WTC11 (cell line): ENCODE results near the gene ABHD16A. TPM values are rescaled to one million over a fixed set of nuclear protein-coding genes. Genes with fewer than 3 reads are reported as not detected.

Experiments used
- ATAC-seq: fragments of 200-7000 bp; cut with Tn5 transposase; 2 replicates; pipeline ENCODE4 v1.10.0; 2021; ENCODE audit warnings: mild to moderate bottlenecking, moderate library complexity
- CTCF ChIA-PET: fragments of 300-600 bp; sonication (Branson Sonifier 250); formaldehyde crosslinking; loops from one replicate; lab custom pipeline; 2021; ENCODE audit warnings: antibody characterized with exemption; lab: Charles Lee
- POLR2A ChIA-PET: fragments of 350-600 bp; sonication (Branson Sonifier 250); formaldehyde crosslinking; loops from one replicate; lab custom pipeline; 2021; ENCODE audit warnings: antibody characterized with exemption; lab: Charles Lee
- DNase-seq: peaks from one replicate; pipeline ENCODE4 v3.0.0; 2021; ENCODE audit warnings: low spot score
- H3K27ac Mint-ChIP-seq: 2 replicates; pipeline ENCODE4 v1.8.0; 2021; ENCODE audit warnings: mixed read lengths
- H3K27me3 Mint-ChIP-seq: 2 replicates; pipeline ENCODE4 v1.8.0; 2021; ENCODE audit warnings: low read depth, mild to moderate bottlenecking, moderate library complexity, mixed read lengths
- H3K36me3 Mint-ChIP-seq: 2 replicates; pipeline ENCODE4 v1.8.0; 2021; ENCODE audit warnings: mixed read lengths
- H3K4me1 Mint-ChIP-seq: 2 replicates; pipeline ENCODE4 v1.8.0; 2022; ENCODE audit warnings: mixed read lengths
- H3K4me3 Mint-ChIP-seq: 2 replicates; pipeline ENCODE4 v1.8.0; 2021; ENCODE audit warnings: mild to moderate bottlenecking, moderate library complexity, mixed read lengths
- H3K9me3 Mint-ChIP-seq: 2 replicates; pipeline ENCODE4 v1.8.0; 2021; ENCODE audit warnings: mixed read lengths
- ARID4B ChIP-seq: sonication (generic); formaldehyde crosslinking; IDR thresholded peaks from 2 replicates; pipeline ENCODE4 v1.8.0; 2023; ENCODE audit warnings: missing genetic modification reagents, mild to moderate bottlenecking, borderline replicate concordance
- ATF1 ChIP-seq: sonication (generic); formaldehyde crosslinking; IDR thresholded peaks from 2 replicates; pipeline ENCODE4 v1.8.1; 2023; ENCODE audit warnings: mild to moderate bottlenecking, moderate library complexity, missing genetic modification reagents
- EMX1 ChIP-seq: fragments of 250-450 bp; sonication (Bioruptor Pico); IDR thresholded peaks from 2 replicates; pipeline ENCODE4 v1.8.0; 2021; ENCODE audit warnings: mild to moderate bottlenecking
- ESRRA ChIP-seq: sonication (generic); formaldehyde crosslinking; IDR thresholded peaks from 2 replicates; pipeline ENCODE4 v1.8.1; 2022; ENCODE audit warnings: mild to moderate bottlenecking, missing genetic modification reagents, borderline replicate concordance
- FOXJ3 ChIP-seq: sonication (generic); formaldehyde crosslinking; IDR thresholded peaks from 2 replicates; pipeline ENCODE4 v1.9.0; 2021; ENCODE audit warnings: missing genetic modification reagents, mild to moderate bottlenecking, borderline replicate concordance
- GABPB1 ChIP-seq: sonication (generic); formaldehyde crosslinking; IDR thresholded peaks from 2 replicates; pipeline ENCODE4 v1.8.1; 2023; ENCODE audit warnings: mild to moderate bottlenecking, missing genetic modification reagents
- GRHL2 ChIP-seq: fragments of 250-450 bp; sonication (Bioruptor Pico); IDR thresholded peaks from 2 replicates; pipeline ENCODE4 v1.8.0; 2022; ENCODE audit warnings: mild to moderate bottlenecking, moderate library complexity; ENCODE audit not compliant: insufficient replicate concordance, severe bottlenecking
- MXD4 ChIP-seq: fragments of 250-450 bp; sonication (Bioruptor Pico); IDR thresholded peaks from 2 replicates; pipeline ENCODE4 v1.8.0; 2021; ENCODE audit warnings: mild to moderate bottlenecking, moderate library complexity, borderline replicate concordance
- NFATC4 ChIP-seq: fragments of 250-450 bp; sonication (Bioruptor Pico); IDR thresholded peaks from 2 replicates; pipeline ENCODE4 v1.9.0; 2021; ENCODE audit warnings: mild to moderate bottlenecking
- ZNF232 ChIP-seq: sonication (generic); formaldehyde crosslinking; IDR thresholded peaks from 2 replicates; pipeline ENCODE4 v1.8.0; 2022; ENCODE audit warnings: mild to moderate bottlenecking, missing genetic modification reagents
- ZNF396 ChIP-seq: fragments of 250-450 bp; sonication (Bioruptor Pico); IDR thresholded peaks from 2 replicates; pipeline ENCODE4 v1.8.0; 2021; ENCODE audit warnings: mild to moderate bottlenecking, moderate library complexity, borderline replicate concordance
- ZNF416 ChIP-seq: fragments of 250-450 bp; sonication (Bioruptor Pico); IDR thresholded peaks from 2 replicates; pipeline ENCODE4 v1.9.0; 2021; ENCODE audit warnings: mild to moderate bottlenecking, inconsistent platforms
- total RNA-seq: library from RNA; stranded (reverse); gene quantifications from 3 replicates; pipeline ENCODE4 v1.2.3, GENCODE V29; 2021
- TF ChIP-seq, protein P1 (sequence below): fragments of 250-450 bp; sonication (Bioruptor Pico); IDR thresholded peaks from 2 replicates; pipeline ENCODE4 v1.8.0; 2021; ENCODE audit warnings: mild to moderate bottlenecking
- TF ChIP-seq, protein P2 (sequence below): fragments of 250-450 bp; sonication (Bioruptor Pico); IDR thresholded peaks from 2 replicates; pipeline ENCODE4 v1.9.0; 2021; ENCODE audit warnings: moderate library complexity, mild to moderate bottlenecking, inconsistent platforms, borderline replicate concordance
- TF ChIP-seq, protein P3 (sequence below): fragments of 250-450 bp; sonication (Bioruptor Pico); IDR thresholded peaks from 2 replicates; pipeline ENCODE4 v1.9.0; 2021; ENCODE audit warnings: mild to moderate bottlenecking
- TF ChIP-seq, protein P4 (sequence below): sonication (generic); formaldehyde crosslinking; conservative IDR thresholded peaks from 2 replicates; pipeline ENCODE4 v1.8.1; 2022; ENCODE audit warnings: mild to moderate bottlenecking, missing genetic modification reagents
- TF ChIP-seq, protein P5 (sequence below): sonication (generic); formaldehyde crosslinking; IDR thresholded peaks from 2 replicates; pipeline ENCODE4 v1.8.0; 2023; ENCODE audit warnings: missing genetic modification reagents

ABHD16A gene
- total RNA-seq, 1 experiment from 2014 or later: 28.6 TPM

- peak; percentile 59; the same call in 1 of the 2 replicates for TF ChIP-seq ARID4B
These were observed 31.8 kb upstream of the ABHD16A start (continued) for GRCh38 chr6:31734821-31735406.

DNA sequence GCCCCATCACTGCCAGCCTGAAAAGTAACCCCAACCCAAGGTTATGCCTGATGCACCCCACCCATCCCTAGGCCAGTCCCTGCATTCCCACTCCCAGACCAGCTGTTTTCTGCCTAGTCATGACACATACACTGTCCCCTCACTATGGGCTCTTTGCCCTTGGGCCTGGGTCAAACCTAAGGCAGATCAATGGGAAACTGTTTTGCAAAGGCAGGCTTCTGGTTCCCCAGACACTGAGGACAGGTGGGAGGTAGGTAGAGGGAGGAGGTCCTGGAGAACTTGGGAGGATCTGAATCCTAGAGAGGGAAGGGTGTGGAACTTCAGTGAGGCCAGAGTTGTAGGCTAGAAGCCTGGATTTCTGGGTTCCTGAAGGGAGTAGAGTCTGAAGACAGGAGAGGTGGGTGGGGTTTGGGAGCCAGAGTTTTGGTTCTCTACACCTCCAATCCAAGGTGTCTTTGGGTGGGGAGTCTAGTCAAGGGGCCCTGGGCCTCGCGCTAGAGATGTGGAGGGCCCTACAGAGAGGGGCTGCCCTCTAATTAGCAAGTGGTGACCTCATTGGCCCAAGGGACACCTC is 31.2 kb upstream of the ABHD16A start:
- no peak for ATAC-seq
- Mint-ChIP-seq H3K27me3 (no peaks in the 10 kb centered on the region), H3K27ac (peak overlapping the region; percentile 70; the same call in 1 of the 2 replicates), H3K4me1 (peaks cover 41% of the 10 kb centered on the region), H3K36me3 (peaks cover 27% of the 10 kb centered on the region), H3K4me3 (peak overlapping the region; percentile 93), H3K9me3 (no peaks in the 10 kb centered on the region)
- ChIA-PET CTCF (interaction anchor here (0.6 to 7.1 kb wide), 7 partner anchors 35 to 189 kb away, joined by 3 to 62 read pairs (median 5); partner anchors contain the start of gene LY6G5C), POLR2A (interaction anchor here (0.7 to 2.5 kb wide), 3 partner anchors 20 to 93 kb away, joined by 3 to 7 read pairs (median 3); partner anchors contain the start of gene HSPA1B)
- no peak for DNase-seq
- 0 out of 2 replicates have a peak, but pooled peaks have one; percentile 42 for TF ChIP-seq ZNF232 (CRISPR knock-in tag)
- no peak for TF ChIP-seq ESRRA (CRISPR knock-in tag)
- TF ChIP-seq FOXJ3 (CRISPR knock-in tag): no peak
- no peak for TF ChIP-seq GRHL2 (CRISPR knock-in tag)
- TF ChIP-seq, protein P1, sequence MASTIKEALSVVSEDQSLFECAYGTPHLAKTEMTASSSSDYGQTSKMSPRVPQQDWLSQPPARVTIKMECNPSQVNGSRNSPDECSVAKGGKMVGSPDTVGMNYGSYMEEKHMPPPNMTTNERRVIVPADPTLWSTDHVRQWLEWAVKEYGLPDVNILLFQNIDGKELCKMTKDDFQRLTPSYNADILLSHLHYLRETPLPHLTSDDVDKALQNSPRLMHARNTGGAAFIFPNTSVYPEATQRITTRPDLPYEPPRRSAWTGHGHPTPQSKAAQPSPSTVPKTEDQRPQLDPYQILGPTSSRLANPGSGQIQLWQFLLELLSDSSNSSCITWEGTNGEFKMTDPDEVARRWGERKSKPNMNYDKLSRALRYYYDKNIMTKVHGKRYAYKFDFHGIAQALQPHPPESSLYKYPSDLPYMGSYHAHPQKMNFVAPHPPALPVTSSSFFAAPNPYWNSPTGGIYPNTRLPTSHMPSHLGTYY (CRISPR knock-in tag): no peak
- TF ChIP-seq GABPB1: 0 out of 2 replicates have a peak, but pooled peaks have one; percentile 6
- TF ChIP-seq ZNF416 (CRISPR knock-in tag): no peak
- TF ChIP-seq NFATC4 (CRISPR knock-in tag): no peak
- TF ChIP-seq ATF1 (CRISPR knock-in tag): no peak

- no peak for ATAC-seq
- DNase-seq: no peak
- peaks cover 40% of the 10 kb centered on the region for H3K4me1 Mint-ChIP-seq
- CTCF ChIA-PET: interaction anchor here (1.5 kb wide), 2 partner anchors 36 to 189 kb away, joined by 3 to 5 read pairs; no protein-coding TSS in a partner anchor
- no peak overlapping the region for H3K27ac Mint-ChIP-seq
- POLR2A ChIA-PET: no interaction called here
- H3K4me3 Mint-ChIP-seq: peak overlapping the region; percentile 93; the same call in 1 of the 2 replicates
- H3K9me3 Mint-ChIP-seq: no peaks in the 10 kb centered on the region
- TF ChIP-seq, protein P2, sequence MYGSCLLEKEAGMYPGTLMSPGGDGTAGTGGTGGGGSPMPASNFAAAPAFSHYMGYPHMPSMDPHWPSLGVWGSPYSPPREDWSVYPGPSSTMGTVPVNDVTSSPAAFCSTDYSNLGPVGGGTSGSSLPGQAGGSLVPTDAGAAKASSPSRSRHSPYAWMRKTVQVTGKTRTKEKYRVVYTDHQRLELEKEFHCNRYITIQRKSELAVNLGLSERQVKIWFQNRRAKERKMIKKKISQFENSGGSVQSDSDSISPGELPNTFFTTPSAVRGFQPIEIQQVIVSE (CRISPR knock-in tag): no peak
- no peak for TF ChIP-seq EMX1
- TF ChIP-seq MXD4 (CRISPR knock-in tag): no peak
- TF ChIP-seq, protein P3, sequence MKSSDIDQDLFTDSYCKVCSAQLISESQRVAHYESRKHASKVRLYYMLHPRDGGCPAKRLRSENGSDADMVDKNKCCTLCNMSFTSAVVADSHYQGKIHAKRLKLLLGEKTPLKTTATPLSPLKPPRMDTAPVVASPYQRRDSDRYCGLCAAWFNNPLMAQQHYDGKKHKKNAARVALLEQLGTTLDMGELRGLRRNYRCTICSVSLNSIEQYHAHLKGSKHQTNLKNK (CRISPR knock-in tag): no peak
- no peak for TF ChIP-seq ZNF396 (CRISPR knock-in tag)
- no peak for TF ChIP-seq FOXJ3 (CRISPR knock-in tag)
- TF ChIP-seq, protein P4, sequence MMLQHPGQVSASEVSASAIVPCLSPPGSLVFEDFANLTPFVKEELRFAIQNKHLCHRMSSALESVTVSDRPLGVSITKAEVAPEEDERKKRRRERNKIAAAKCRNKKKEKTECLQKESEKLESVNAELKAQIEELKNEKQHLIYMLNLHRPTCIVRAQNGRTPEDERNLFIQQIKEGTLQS (CRISPR knock-in tag): no peak
- TF ChIP-seq, protein P5, sequence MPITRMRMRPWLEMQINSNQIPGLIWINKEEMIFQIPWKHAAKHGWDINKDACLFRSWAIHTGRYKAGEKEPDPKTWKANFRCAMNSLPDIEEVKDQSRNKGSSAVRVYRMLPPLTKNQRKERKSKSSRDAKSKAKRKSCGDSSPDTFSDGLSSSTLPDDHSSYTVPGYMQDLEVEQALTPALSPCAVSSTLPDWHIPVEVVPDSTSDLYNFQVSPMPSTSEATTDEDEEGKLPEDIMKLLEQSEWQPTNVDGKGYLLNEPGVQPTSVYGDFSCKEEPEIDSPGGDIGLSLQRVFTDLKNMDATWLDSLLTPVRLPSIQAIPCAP (CRISPR knock-in tag): no peak
- H3K27me3 Mint-ChIP-seq: no peaks in the 10 kb centered on the region
- H3K36me3 Mint-ChIP-seq: peaks cover 27% of the 10 kb centered on the region
These were observed 30.6 kb upstream of the ABHD16A start for GRCh38 chr6:31733734-31734133.
